Pulmonary artery endothelial cell (primary cell): ENCODE results near the gene SOCS3. TPM values are rescaled to one million over a fixed set of nuclear protein-coding genes. Genes with fewer than 3 reads are reported as not detected.

Experiments
- DNase-seq: peaks from one replicate; pipeline ENCODE4 v3.0.0-alpha.2; 2011; ENCODE audit warnings: low read depth, low spot score
- total RNA-seq: library from RNA; depleted of rRNA; stranded (reverse); fragments of >200 nt; gene quantifications from 2 replicates; pipeline ENCODE4 v1.2.3, GENCODE V29; 2014

Gene SOCS3
- total RNA-seq, 1 donor from 2014 or later: 31.5 TPM

- no peak for DNase-seq
Observed at GRCh38 chr17:78367193-78367592, 7.3 kb upstream of the SOCS3 start.

GRCh38 chr17:78366109-78366848 lies 6.4 kb upstream of the SOCS3 start:
- DNase-seq: no peak

GRCh38 chr17:78365561-78366108 lies 5.8 kb upstream of the SOCS3 start:
- DNase-seq: no peak

- DNase-seq: no peak
Observed at GRCh38 chr17:78364436-78365281, 4.8 kb upstream of the SOCS3 start.

- DNase-seq: no peak
Observed at GRCh38 chr17:78362671-78363070, 2.8 kb upstream of the SOCS3 start.

GRCh38 chr17:78362232-78362631 lies 2.4 kb upstream of the SOCS3 start:
- no peak for DNase-seq

GRCh38 chr17:78361225-78361701 lies 1.4 kb upstream of the SOCS3 start:
- no peak for DNase-seq

- no peak for DNase-seq
Observed at GRCh38 chr17:78360371-78361224, 721 bp upstream of the SOCS3 start.

- DNase-seq: no peak
Observed at GRCh38 chr17:78359321-78359996, 418 bp downstream of the SOCS3 start.

- DNase-seq: no peak
Observed at GRCh38 chr17:78358538-78359320, 1.1 kb downstream of the SOCS3 start.

GRCh38 chr17:78357672-78358537 lies 2.0 kb downstream of the SOCS3 start:
- DNase-seq: no peak

GRCh38 chr17:78357177-78357586 lies 2.7 kb downstream of the SOCS3 start:
- no peak for DNase-seq

GRCh38 chr17:78356101-78356713 lies 3.7 kb downstream of the SOCS3 start:
- no peak for DNase-seq

- DNase-seq: no peak
Observed at GRCh38 chr17:78355701-78356100, 4.2 kb downstream of the SOCS3 start.

GRCh38 chr17:78355045-78355641 lies 4.7 kb downstream of the SOCS3 start:
- no peak for DNase-seq

GRCh38 chr17:78353834-78354233 lies 6.0 kb downstream of the SOCS3 start:
- DNase-seq: no peak

GRCh38 chr17:78351449-78352006 lies 8.3 kb downstream of the SOCS3 start:
- no peak for DNase-seq
